Neural progenitor cell (in vitro differentiated cells): Measurements from ENCODE around the gene ADORA1. TPM values are rescaled to one million over a fixed set of nuclear protein-coding genes. Genes with fewer than 3 reads are reported as not detected.
A peak's percentile ranks its signal among the peaks of the same experiment; 100 is the strongest.

Experiments
- DNase-seq: peaks from one replicate; pipeline ENCODE4 v3.0.0-alpha.2; 2016; ENCODE audit warnings: low spot score
- H2AFZ ChIP-seq: fragments of 200-600 bp; sonication (generic); replicated peaks from 2 replicates; pipeline ENCODE4 v1.6.1; 2016; ENCODE audit warnings: antibody characterized with exemption
- H3F3A ChIP-seq: fragments of 200-600 bp; sonication (generic); 2 replicates; pipeline ENCODE4 v1.6.1; 2016; ENCODE audit warnings: antibody characterized with exemption, low read depth
- H3K27ac ChIP-seq: fragments of 200-600 bp; sonication (generic); 2 replicates; pipeline ENCODE4 v1.5.1; 2016; ENCODE audit warnings: mild to moderate bottlenecking
- H3K27me3 ChIP-seq: fragments of 200-600 bp; sonication (generic); 2 replicates; pipeline ENCODE4 v1.6.1; 2016; ENCODE audit warnings: mild to moderate bottlenecking, moderate library complexity
- H3K36me3 ChIP-seq: fragments of 200-600 bp; sonication (generic); 2 replicates; pipeline ENCODE4 v1.5.1; 2016
- H3K4me1 ChIP-seq: fragments of 200-600 bp; sonication (generic); 2 replicates; pipeline ENCODE4 v1.6.1; 2016; ENCODE audit warnings: mixed run types
- H3K4me2 ChIP-seq: fragments of 200-600 bp; sonication (generic); 2 replicates; pipeline ENCODE4 v1.6.1; 2016
- H3K4me3 ChIP-seq: fragments of 200-600 bp; sonication (generic); 2 replicates; pipeline ENCODE4 v1.5.1; 2016
- H3K79me2 ChIP-seq: fragments of 200-600 bp; sonication (generic); 2 replicates; pipeline ENCODE4 v1.6.1; 2016; ENCODE audit warnings: low read depth
- H3K9ac ChIP-seq: fragments of 200-600 bp; sonication (generic); 2 replicates; pipeline ENCODE4 v1.6.1; 2016
- H3K9me3 ChIP-seq: fragments of 200-600 bp; sonication (generic); 2 replicates; pipeline ENCODE4 v1.5.1; 2016; ENCODE audit warnings: low read depth
- H4K20me1 ChIP-seq: fragments of 200-600 bp; sonication (generic); 2 replicates; pipeline ENCODE4 v1.6.1; 2016; ENCODE audit warnings: low read depth
- H3K27ac Mint-ChIP-seq: 3 replicates; pipeline ENCODE4 v1.8.0; 2021; ENCODE audit warnings: mixed read lengths
- H3K27me3 Mint-ChIP-seq: 2 replicates; pipeline ENCODE4 v1.8.0; 2022; ENCODE audit warnings: low read depth, mild to moderate bottlenecking, inconsistent platforms, moderate library complexity, mixed read lengths; ENCODE audit not compliant: insufficient read depth
- H3K36me3 Mint-ChIP-seq: 3 replicates; pipeline ENCODE4 v1.8.0; 2021; ENCODE audit warnings: mixed read lengths
- H3K4me1 Mint-ChIP-seq: 3 replicates; pipeline ENCODE4 v1.8.0; 2021; ENCODE audit warnings: mixed read lengths
- H3K4me3 Mint-ChIP-seq: 3 replicates; pipeline ENCODE4 v1.8.0; 2021; ENCODE audit warnings: mild to moderate bottlenecking, moderate library complexity, mixed read lengths
- H3K9me3 Mint-ChIP-seq: 3 replicates; pipeline ENCODE4 v1.8.0; 2020; ENCODE audit warnings: mixed read lengths
- EZH2 ChIP-seq: fragments of 200-600 bp; sonication (generic); IDR thresholded peaks from 2 replicates; pipeline ENCODE4 v1.6.1; 2017; ENCODE audit warnings: antibody characterized with exemption, mild to moderate bottlenecking, moderate library complexity
- EZH2phosphoT487 ChIP-seq: fragments of 200-600 bp; sonication (generic); IDR thresholded peaks from 2 replicates; pipeline ENCODE4 v1.6.1; 2017; ENCODE audit warnings: antibody characterized with exemption
- total RNA-seq: library from RNA; depleted of rRNA; stranded (reverse); fragments of >200 nt; gene quantifications from 2 replicates; pipeline ENCODE4 v1.2.3, GENCODE V29; 2015; ENCODE audit warnings: low replicate concordance
- TF ChIP-seq, protein P1 (sequence below): fragments of 200-600 bp; sonication (generic); IDR thresholded peaks from 2 replicates; pipeline ENCODE4 v1.5.1; 2017; ENCODE audit warnings: antibody characterized with exemption, mild to moderate bottlenecking

Gene ADORA1
- total RNA-seq, 1 donor from 2014 or later: 1.1 TPM

DNA sequence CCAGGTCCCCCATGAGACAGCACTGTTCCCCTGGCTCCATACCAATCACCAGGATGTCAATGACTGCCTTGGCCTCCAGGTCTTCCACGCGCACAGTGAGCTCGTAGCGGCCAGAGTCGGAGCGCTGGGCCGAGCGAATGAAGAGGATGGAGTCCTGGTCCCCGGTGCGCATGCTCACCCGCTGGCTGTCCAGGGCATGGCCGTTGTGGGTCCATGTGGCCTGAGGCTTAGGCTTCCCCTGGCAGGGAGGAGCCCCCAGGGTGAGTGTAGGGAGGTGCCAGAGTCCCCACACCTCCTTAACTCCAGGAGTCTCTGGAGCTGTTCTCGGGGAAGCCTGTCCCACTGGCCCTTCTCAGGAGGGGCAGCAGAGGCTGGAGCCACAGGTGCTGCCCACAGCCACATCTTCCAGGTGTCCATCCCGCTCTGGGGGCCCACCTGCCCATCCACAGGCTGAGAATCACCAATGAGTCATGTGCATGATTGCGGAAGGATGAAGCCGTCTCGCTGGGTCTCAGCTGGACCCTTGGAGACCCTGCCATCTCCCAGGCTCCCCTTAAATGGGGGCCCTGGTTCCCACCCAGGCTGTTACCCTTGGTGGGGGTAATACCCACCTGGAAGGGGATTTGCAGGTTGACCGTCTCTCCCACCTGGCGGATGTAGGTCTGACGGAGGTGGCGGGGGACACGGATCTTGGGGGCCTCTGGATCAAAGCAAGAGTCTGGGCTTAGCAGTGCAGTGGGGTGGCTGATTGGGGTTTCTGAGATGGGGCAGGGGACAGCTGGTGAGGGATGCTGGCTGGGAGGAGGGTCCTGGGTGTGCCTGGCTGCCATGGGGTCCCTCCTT lies 44.0 kb downstream of the ADORA1 start:
- Mint-ChIP-seq H3K9me3 (no peaks in the 10 kb centered on the region), H3K4me1 (peaks cover 35% of the 10 kb centered on the region), H3K36me3 (peaks cover 2% of the 10 kb centered on the region), H3K27ac (peak overlapping the region; percentile 82), H3K4me3 (no peak overlapping the region), H3K27me3 (peaks cover 2% of the 10 kb centered on the region)
- TF ChIP-seq EZH2phosphoT487: no peak
- TF ChIP-seq, protein P1, sequence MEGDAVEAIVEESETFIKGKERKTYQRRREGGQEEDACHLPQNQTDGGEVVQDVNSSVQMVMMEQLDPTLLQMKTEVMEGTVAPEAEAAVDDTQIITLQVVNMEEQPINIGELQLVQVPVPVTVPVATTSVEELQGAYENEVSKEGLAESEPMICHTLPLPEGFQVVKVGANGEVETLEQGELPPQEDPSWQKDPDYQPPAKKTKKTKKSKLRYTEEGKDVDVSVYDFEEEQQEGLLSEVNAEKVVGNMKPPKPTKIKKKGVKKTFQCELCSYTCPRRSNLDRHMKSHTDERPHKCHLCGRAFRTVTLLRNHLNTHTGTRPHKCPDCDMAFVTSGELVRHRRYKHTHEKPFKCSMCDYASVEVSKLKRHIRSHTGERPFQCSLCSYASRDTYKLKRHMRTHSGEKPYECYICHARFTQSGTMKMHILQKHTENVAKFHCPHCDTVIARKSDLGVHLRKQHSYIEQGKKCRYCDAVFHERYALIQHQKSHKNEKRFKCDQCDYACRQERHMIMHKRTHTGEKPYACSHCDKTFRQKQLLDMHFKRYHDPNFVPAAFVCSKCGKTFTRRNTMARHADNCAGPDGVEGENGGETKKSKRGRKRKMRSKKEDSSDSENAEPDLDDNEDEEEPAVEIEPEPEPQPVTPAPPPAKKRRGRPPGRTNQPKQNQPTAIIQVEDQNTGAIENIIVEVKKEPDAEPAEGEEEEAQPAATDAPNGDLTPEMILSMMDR: no peak
- no peak for TF ChIP-seq EZH2
- no peaks in the 10 kb centered on the region for H4K20me1 ChIP-seq
- no peak overlapping the region for H3K9ac ChIP-seq
- no peak overlapping the region for H3K4me2 ChIP-seq
- no peak overlapping the region for H3K27ac ChIP-seq
- H3K4me3 ChIP-seq: no peak overlapping the region
- H3K36me3 ChIP-seq: no peaks in the 10 kb centered on the region
- no peaks in the 10 kb centered on the region for H3K79me2 ChIP-seq
- DNase-seq: no peak
- H3K27me3 ChIP-seq: no peaks in the 10 kb centered on the region
- H3F3A ChIP-seq: no peaks in the 10 kb centered on the region
- peaks cover 5% of the 10 kb centered on the region for H3K4me1 ChIP-seq
- no peak overlapping the region for H2AFZ ChIP-seq
- no peaks in the 10 kb centered on the region for H3K9me3 ChIP-seq

DNA sequence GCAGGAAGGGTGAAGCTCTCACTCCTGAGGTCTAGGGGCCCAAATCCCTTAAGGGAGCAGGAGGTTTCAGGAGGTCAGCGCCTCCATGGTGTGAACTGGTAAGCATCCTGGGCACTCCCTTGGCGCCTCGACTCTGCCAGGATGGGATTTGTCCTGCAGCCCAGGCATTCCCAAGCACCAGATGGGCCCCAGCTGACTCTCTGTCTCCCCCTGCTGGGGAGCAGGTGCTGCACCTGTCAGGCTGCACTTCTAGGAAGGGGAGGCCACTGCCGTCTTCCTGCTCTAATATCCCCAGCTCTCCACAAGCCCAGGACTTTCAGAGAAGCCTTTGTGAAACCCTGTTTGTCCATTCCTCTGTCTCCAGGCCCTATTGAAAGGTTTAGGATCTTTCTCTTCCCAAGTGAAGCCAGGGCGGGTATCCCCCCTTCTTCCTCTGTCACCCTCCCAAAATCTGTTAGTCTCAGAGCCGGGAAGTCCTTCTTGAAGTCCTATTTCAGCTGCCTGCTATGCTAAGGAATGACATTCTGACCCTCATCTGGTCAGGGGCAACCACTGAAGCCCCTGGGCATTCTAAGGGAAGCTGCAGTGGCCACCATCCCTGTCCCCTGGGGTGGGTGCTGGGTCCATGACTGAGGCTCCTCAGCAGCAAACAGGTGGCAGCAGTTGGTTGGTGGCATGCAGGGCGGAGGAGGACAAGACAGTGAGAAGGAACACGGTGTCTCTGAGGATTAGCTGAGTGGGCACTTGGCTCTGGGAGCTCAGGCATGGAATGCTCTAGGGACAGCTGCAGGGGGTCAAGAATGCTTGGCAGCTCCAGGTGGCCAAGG lies 44.9 kb downstream of the ADORA1 start:
- Histone ChIP-seq H4K20me1 (no peaks in the 10 kb centered on the region), H3K4me1 (peaks cover 12% of the 10 kb centered on the region), H3K4me3 (no peak overlapping the region), H3K9me3 (no peaks in the 10 kb centered on the region), H3K36me3 (no peaks in the 10 kb centered on the region), H3K9ac (no peak overlapping the region), H3K79me2 (no peaks in the 10 kb centered on the region), H3K27me3 (no peaks in the 10 kb centered on the region), H3F3A (peaks cover 5% of the 10 kb centered on the region), H3K27ac (no peak overlapping the region), H2AFZ (no peak overlapping the region), H3K4me2 (no peak overlapping the region)
- peak; percentile 76 for DNase-seq
- Mint-ChIP-seq H3K27ac (peak overlapping the region; percentile 82), H3K9me3 (no peaks in the 10 kb centered on the region), H3K36me3 (peaks cover 2% of the 10 kb centered on the region), H3K4me3 (peak overlapping the region; percentile 52), H3K4me1 (peaks cover 37% of the 10 kb centered on the region), H3K27me3 (peaks cover 7% of the 10 kb centered on the region)
- TF ChIP-seq, protein P1: peak; percentile 70
- TF ChIP-seq EZH2phosphoT487: no peak

- Histone ChIP-seq H3K4me3 (no peak overlapping the region), H3K4me2 (no peak overlapping the region), H3K4me1 (peaks cover 18% of the 10 kb centered on the region), H3K27me3 (no peaks in the 10 kb centered on the region), H4K20me1 (no peaks in the 10 kb centered on the region), H3K36me3 (no peaks in the 10 kb centered on the region), H3K27ac (no peak overlapping the region), H3K79me2 (no peaks in the 10 kb centered on the region), H2AFZ (no peak overlapping the region), H3K9ac (no peak overlapping the region), H3F3A (peaks cover 12% of the 10 kb centered on the region), H3K9me3 (no peaks in the 10 kb centered on the region)
- Mint-ChIP-seq H3K9me3 (no peaks in the 10 kb centered on the region), H3K27ac (no peak overlapping the region), H3K27me3 (peaks cover 7% of the 10 kb centered on the region), H3K36me3 (peaks cover 2% of the 10 kb centered on the region), H3K4me1 (peaks cover 40% of the 10 kb centered on the region), H3K4me3 (no peak overlapping the region)
- TF ChIP-seq EZH2: no peak
- TF ChIP-seq, protein P1: no peak
- no peak for TF ChIP-seq EZH2phosphoT487
- DNase-seq: no peak
These were observed 45.6 kb downstream of the ADORA1 start for GRCh38 chr1:203173011-203173555.
